Stimulated activated CD8-positive, alpha-beta memory T cell treated with anti-CD3 and anti-CD28 coated beads, Interleukin-2, amount 100 ng/mL, for 1 hour (primary cell): ENCODE measurements around the gene CIB1.
"Not testable (repeated sequence)": the region's sequence is repeated elsewhere in the genome, so short reads cannot be mapped to it uniquely, and the experiment has no call there.

Experiments used
- DNase-seq, 2 donors: peaks; one replicate each; pipeline ENCODE4 v3.0.0-alpha.2; 2020; ENCODE audit warnings: low read depth in 2 of 2

Gene CIB1

GRCh38 chr15:90192961-90193786 lies 40.6 kb downstream of the CIB1 start:
- no peak for DNase-seq

DNA sequence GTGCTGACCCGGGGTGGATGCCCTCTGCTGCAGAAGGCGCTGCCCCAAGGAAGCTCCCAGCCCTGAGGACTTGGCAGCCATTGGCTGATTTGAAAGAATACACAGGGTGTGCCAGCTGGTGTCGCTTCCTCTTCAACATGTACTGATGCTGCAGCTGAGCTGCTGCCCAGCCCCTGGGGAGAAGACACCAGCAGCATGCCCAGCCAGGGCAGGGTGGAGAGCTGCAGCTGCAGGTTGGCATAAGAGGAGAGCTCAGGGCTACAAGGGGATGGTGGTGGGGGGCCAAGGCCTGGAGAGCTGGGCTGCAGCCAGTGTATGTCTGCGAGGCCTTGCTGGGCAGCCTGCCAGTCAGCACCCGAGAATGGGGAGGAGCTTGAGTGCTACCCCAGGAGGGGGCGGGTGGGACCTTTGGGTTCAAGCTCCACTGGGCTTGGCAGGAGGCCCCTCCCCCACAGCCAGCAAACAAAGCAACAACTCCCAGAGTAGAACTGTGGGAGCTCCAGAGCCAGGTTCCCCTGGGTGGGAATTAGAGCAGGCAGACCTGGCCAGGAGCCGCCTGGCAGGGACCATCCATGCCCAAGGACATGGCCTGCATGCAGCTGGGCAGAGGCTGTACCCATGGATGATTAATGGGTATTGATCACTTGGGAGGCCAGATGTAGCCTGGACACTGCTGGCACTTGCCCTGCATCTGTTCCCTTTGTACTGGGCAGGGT lies 41.8 kb downstream of the CIB1 start:
- DNase-seq = no peak

GRCh38 chr15:90191344-90191687 lies 42.4 kb downstream of the CIB1 start:
- no peak for DNase-seq

DNA sequence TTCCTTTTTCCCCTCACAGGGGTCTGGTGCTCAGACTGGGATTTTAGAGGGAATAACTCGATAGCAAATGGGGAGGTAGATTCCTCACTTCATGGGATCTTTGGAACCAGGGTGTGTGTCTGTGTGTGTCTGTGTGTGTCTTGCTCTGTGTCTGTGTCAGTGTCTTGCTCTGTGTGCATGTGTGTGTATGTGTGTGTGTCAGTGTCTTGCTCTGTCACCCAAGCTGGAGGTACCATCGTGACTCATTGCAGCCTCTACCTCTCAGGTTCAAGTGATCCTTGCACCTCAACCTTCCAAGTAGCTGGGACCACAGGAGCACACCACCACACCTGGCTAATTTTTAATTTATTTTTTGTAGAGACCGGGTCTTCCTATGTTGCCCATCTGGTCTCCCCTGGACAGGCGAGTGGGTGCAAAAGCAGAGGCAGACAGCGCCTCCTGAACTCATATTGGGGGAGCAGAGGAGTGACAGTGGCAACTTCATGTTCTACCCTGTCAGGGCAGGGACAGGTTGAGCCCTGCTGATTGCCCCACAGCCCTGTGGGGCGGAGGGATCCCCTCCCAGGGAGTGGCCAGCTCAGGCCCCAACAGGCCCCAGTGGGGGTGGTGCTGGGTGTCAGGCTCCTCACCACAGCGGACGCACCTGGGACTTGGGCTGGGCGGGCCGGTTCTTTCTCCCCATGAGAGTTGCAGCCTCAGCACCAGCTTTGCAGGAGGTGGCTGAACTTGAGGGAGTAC lies 43.0 kb downstream of the CIB1 start:
- no peak for DNase-seq

- no peak for DNase-seq
These were observed 43.8 kb downstream of the CIB1 start for GRCh38 chr15:90189781-90190467.

- DNase-seq = no peak
These were observed 44.6 kb downstream of the CIB1 start for GRCh38 chr15:90188914-90189748.

DNA sequence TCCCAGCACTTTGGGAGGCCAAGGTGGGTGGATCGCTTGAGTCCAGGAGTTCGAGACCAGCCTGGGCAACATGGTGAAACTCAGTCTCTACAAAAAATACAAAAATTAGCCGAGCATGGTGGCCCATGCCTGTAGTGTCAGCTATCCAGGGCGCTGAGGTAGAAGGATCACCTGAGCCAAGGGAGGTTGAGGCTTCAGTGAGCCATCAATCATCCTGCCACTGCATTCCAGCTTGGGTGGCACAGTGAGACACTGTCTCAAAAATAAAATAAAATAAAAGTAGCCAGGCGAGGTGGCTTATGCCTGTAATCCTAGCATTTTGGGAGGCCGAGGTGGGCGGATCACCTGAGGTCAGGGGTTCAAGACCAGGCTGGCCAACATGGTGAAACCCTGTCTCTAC lies 45.7 kb downstream of the CIB1 start:
- not testable (repeated sequence) for DNase-seq

- DNase-seq = no peak
These were observed 46.4 kb downstream of the CIB1 start for GRCh38 chr15:90187257-90187868.

GRCh38 chr15:90184786-90185704 lies 48.7 kb downstream of the CIB1 start:
- DNase-seq = peak; percentile 30 to 34

GRCh38 chr15:90184119-90184785 lies 49.5 kb downstream of the CIB1 start:
- no peak for DNase-seq

DNA sequence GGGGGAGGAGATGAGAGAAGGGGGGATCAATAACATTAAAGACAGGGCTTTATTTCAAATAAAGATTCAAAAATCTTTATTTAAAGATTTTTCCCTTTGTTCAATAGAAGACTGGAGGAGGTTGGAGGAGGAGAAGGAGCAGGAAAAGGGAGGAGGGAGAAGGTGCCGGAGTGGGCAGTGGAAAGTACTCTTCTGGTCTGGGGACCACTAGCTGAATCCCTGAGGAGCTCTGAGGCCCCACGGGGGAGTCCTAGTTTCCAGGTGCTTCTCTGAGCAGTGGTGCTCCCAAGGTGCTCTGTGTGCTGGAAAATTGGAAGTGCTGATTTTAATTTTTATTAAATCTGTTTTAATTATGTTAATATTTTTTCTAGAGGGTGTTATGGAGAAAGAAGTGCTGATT lies 52.0 kb downstream of the CIB1 start:
- DNase-seq = no peak
